Neutrophil (primary cell): Measurements from ENCODE around the gene SELPLG.

ENCODE experiments used
- H3K27ac ChIP-seq: fragments of 200-600 bp; sonication (generic); 2 replicates; pipeline ENCODE4 v1.5.1; 2016; ENCODE audit warnings: mild to moderate bottlenecking, moderate library complexity
- H3K27me3 ChIP-seq: fragments of 200-600 bp; sonication (generic); 2 replicates; pipeline ENCODE4 v1.6.0; 2016; ENCODE audit warnings: mild to moderate bottlenecking
- H3K36me3 ChIP-seq: fragments of 200-600 bp; sonication (generic); 2 replicates; pipeline ENCODE4 v1.5.1; 2017
- H3K4me1 ChIP-seq, 2 experiments: fragments of 200-600 bp in 1 of 2; sonication (generic) in 1 of 2; 1 replicate in 1 of 2; 2 replicates in 1 of 2; pipeline versions ENCODE4 v1.5.1 to v1.6.1; 2013 to 2016; ENCODE audit warnings: low read depth in 1 of 2, low read length in 1 of 2, mild to moderate bottlenecking in 1 of 2, moderate library complexity in 1 of 2; ENCODE audit not compliant: control insufficient read depth in 1 of 2, insufficient read depth in 1 of 2
- H3K4me3 ChIP-seq, 2 experiments: fragments of 200-600 bp in 1 of 2; sonication (generic) in 1 of 2; 1 replicate in 1 of 2; 2 replicates in 1 of 2; pipeline ENCODE4 v1.5.1; 2013 to 2016; ENCODE audit warnings: low read depth in 1 of 2, low read length in 1 of 2, mild to moderate bottlenecking in 1 of 2, moderate library complexity in 1 of 2
- H3K9me3 ChIP-seq: fragments of 200-600 bp; sonication (generic); 2 replicates; pipeline ENCODE4 v1.5.1; 2016
- TF ChIP-seq, protein P1 (sequence below): fragments of 200-600 bp; sonication (generic); IDR thresholded peaks from 2 replicates; pipeline ENCODE4 v1.5.1; 2016; ENCODE audit warnings: antibody characterized with exemption

SELPLG gene

DNA sequence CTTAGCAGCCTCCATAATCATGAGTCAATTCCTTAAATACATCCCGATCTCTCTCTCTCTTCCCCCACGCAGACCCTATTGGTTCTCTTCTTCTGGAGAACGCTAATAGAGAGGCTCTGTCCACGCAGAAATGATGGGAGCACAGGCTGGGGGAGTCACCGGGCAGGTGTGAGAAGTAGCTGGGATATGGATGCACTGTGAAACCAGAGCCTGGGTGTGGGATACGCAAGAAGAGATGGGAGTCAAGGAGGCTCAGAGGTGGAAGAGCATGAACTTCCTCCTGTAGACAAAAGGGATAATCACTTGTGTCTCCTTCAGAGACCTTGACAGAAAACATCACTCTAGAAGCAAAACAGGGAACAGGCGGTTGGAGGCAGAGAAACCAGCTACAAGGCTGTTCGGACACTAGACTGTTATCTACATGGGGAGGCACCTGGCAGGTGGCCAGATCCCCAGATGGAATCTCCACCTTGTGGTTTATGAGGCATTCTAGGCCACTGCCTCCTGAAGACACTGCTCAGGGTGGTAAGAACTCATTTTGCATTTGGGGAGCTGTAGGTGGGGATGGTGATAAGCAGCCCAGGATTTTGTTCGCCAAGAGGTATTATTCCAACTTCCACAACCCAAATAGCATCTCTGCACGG, 7.2 kb upstream of the SELPLG start:
- peaks cover 34 to 41% of the 10 kb centered on the region in 2 experiments for H3K4me1 ChIP-seq
- H3K9me3 ChIP-seq = no peaks in the 10 kb centered on the region
- TF ChIP-seq, protein P1, sequence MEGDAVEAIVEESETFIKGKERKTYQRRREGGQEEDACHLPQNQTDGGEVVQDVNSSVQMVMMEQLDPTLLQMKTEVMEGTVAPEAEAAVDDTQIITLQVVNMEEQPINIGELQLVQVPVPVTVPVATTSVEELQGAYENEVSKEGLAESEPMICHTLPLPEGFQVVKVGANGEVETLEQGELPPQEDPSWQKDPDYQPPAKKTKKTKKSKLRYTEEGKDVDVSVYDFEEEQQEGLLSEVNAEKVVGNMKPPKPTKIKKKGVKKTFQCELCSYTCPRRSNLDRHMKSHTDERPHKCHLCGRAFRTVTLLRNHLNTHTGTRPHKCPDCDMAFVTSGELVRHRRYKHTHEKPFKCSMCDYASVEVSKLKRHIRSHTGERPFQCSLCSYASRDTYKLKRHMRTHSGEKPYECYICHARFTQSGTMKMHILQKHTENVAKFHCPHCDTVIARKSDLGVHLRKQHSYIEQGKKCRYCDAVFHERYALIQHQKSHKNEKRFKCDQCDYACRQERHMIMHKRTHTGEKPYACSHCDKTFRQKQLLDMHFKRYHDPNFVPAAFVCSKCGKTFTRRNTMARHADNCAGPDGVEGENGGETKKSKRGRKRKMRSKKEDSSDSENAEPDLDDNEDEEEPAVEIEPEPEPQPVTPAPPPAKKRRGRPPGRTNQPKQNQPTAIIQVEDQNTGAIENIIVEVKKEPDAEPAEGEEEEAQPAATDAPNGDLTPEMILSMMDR = no peak

DNA sequence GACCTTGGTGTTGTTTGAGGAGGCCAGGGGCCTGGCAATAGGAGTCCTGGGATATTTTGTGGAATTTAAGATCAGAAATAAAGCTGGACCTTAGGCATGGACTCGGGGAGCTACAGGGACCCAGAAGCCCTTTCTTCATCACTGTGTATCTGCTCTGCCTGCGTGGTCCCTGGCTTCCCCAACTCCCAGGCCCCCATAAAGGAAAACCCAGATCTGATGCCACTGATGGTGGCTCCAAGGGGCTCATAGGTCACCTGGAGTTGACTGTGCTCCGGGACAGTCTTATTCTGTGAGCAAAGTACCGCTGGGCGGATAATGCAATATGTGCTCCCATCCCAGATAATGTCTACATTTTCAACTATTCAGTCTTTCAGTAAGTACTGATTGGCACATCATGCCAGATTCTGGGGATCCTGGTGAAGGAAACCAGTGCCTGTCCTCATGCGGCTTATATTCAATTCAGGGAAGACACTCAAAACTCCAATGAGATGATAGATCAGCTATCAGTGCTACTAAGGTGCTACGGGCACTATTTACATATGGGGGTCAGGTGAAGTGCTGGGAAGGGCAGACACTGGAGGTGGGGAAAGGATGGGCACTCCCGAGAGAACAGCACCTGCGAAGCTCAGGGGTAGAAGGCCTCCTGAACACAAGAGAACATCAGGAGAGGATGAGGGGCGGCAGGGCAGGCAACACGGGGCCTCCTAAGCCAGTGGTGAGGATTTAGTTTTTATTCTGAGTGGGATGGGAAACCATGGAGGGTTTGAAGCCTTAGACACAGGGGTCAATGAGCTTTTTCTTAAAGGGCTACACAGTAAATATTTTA, 5.5 kb upstream of the SELPLG start:
- no peaks in the 10 kb centered on the region for H3K27me3 ChIP-seq
- H3K4me1 ChIP-seq = peaks cover 51 to 57% of the 10 kb centered on the region in 2 experiments
- H3K9me3 ChIP-seq = no peaks in the 10 kb centered on the region
- H3K36me3 ChIP-seq = no peaks in the 10 kb centered on the region
- no peak overlapping the region for H3K4me3 ChIP-seq
- TF ChIP-seq, protein P1 = no peak
- H3K27ac ChIP-seq = no peak overlapping the region

More for the DNA sequence above, 7.2 kb upstream of the SELPLG start:
- Histone ChIP-seq H3K27me3 (no peaks in the 10 kb centered on the region), H3K4me3 (no peak overlapping the region), H3K27ac (peak overlapping the region; percentile 64), H3K36me3 (peaks cover 9% of the 10 kb centered on the region)

DNA sequence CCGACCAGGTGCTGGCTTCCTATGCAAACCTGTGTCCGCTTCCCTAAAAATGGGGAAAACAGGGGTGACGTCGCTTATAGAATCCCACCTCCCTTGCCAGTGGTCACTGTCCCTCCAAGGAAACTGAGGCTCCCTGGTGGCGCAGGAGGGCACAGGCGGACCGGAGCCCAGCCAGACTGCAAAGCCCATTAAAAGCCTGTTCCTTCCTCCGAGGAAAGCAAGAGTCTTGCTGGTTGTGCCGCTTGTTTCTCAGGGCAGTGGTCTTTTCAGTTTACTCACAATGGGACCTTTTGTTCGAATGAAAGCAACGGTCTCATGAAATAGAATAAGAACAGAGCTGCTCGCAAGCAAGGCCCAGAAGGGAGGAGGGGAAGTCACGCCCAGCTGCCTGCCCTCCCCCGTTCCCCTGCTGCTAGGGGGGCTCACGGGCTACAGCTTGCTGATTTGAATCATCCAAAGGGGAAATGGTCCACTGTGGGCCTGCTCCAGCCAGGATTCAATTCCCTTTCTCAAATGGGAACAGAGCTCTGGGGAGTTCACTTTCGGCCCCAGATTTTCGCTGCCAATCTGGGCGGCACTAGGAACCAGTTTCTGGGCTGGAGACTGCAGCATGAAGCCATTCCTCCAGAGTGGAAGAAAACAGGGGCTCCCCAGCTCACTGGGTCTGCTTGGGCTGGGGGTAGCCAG, 4.6 kb upstream of the SELPLG start:
- Histone ChIP-seq H3K27ac (no peak overlapping the region), H3K36me3 (no peaks in the 10 kb centered on the region), H3K27me3 (no peaks in the 10 kb centered on the region), H3K9me3 (no peaks in the 10 kb centered on the region), H3K4me1 (peaks cover 60 to 61% of the 10 kb centered on the region in 2 experiments), H3K4me3 (no peak overlapping the region)
- TF ChIP-seq, protein P1 = no peak

DNA sequence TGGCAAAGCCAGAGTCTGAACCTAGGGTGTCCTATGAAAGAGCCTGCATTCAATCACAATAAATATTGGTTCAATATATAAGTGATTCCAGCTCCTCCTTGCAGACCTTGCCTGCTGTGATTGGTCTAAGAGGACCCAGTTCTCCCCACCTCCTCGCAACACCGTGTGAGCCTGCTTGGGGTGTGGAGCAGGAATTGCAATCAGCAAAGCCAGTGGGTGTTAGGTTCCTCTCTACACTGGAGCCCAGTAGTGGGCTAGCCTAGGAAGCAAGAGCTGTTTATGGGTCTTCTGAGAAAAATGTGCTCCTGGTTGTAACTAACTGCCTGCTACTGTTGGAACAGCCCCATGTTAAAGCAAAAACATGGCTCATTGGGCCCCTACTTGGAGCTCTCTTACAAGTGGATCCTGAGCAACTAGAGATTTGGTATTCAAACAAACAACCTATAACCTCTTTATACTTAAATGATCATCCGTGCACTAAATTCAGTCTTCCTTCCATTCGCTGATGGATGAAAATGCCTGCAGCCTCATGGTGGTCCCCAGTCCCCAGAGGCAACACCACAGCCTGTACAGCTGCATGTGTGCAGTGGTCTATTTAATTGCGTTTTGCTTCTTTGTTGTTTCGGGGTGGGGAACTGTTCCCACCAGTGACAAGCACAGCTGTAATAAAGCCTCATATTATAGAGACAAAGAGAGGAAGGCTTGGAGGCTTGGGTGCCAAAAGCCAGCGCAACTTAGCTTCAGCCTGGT, 3.7 kb upstream of the SELPLG start:
- H3K9me3 ChIP-seq = no peaks in the 10 kb centered on the region
- H3K36me3 ChIP-seq = no peaks in the 10 kb centered on the region
- peak overlapping the region; percentile 41 for H3K27ac ChIP-seq
- TF ChIP-seq, protein P1 = no peak
- no peaks in the 10 kb centered on the region for H3K27me3 ChIP-seq
- H3K4me1 ChIP-seq = peaks cover 61 to 69% of the 10 kb centered on the region in 2 experiments
- no peak overlapping the region for H3K4me3 ChIP-seq
